Astrocyte of the cerebellum (primary cell): ENCODE measurements around the gene FDPS.
"Not testable (repeated sequence)": the region's sequence is repeated elsewhere in the genome, so short reads cannot be mapped to it uniquely, and the experiment has no call there.

Source experiments
- DNase-seq: peaks from one replicate; pipeline ENCODE4 v3.0.0-alpha.2; 2011; ENCODE audit warnings: low read depth
- H3K4me3 ChIP-seq: 2 replicates; pipeline ENCODE4 v1.5.1; 2011; ENCODE audit warnings: mild to moderate bottlenecking, low read depth, low read length, moderate library complexity
- in situ Hi-C: cut with HindIII; loops from 2 replicates; pipeline ENCODE4 v1.10.0; 2017; ENCODE audit warnings: low sequenced_read_pairs
- TF ChIP-seq, protein P1 (sequence below): IDR thresholded peaks from 2 replicates; pipeline ENCODE4 v1.5.1; 2012; ENCODE audit warnings: low read length, low read depth, moderate library complexity, mild to moderate bottlenecking; ENCODE audit errors: missing control alignments

Gene FDPS

DNA sequence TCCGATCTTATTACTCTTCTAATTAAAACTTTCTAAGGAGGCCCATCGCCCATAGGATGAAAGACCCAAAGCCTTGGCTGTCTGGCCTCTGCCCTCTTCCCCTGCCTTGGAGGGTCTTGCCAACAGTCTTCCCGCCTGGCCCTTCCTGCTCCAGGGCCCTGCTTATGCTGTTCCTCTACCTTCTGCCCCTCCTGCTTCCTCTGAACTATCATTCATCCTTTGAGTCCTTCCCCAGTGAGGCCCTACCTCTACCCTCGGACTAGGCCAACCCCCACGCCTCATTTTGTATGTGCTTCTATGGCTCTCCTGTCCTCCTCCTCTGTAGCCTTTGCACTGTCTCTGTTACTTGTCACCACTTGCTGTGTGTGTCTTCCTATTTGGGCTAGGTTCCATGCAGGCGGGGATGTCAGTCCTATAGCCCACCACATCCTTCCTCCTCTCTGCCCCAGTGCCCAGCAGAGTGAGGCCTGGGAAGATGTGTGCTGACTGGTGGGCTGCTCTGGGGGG, 17.4 kb downstream of the FDPS start:
- in situ Hi-C loops = no loop called here
- DNase-seq = no peak
- TF ChIP-seq, protein P1, sequence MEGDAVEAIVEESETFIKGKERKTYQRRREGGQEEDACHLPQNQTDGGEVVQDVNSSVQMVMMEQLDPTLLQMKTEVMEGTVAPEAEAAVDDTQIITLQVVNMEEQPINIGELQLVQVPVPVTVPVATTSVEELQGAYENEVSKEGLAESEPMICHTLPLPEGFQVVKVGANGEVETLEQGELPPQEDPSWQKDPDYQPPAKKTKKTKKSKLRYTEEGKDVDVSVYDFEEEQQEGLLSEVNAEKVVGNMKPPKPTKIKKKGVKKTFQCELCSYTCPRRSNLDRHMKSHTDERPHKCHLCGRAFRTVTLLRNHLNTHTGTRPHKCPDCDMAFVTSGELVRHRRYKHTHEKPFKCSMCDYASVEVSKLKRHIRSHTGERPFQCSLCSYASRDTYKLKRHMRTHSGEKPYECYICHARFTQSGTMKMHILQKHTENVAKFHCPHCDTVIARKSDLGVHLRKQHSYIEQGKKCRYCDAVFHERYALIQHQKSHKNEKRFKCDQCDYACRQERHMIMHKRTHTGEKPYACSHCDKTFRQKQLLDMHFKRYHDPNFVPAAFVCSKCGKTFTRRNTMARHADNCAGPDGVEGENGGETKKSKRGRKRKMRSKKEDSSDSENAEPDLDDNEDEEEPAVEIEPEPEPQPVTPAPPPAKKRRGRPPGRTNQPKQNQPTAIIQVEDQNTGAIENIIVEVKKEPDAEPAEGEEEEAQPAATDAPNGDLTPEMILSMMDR = no peak
- H3K4me3 ChIP-seq = no peak overlapping the region

DNA sequence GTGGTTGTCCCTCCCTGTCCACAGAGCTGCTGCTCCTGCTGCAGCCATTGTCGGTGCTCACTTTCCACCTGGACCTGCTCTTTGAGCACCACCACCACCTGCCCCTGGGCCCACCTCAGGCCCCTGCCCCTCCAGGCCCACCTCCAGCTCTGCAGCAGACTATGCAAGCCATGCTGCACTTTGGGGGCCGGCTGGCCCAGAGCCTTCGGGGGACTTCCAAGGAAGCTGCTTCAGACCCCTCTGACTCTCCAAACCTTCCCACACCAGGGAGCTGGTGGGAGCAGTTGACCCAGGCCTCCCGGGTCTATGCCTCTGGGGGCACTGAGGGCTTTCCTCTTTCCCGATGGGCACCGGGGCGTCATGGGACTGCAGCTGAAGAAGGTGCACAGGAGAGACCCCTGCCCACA, 18.0 kb downstream of the FDPS start:
- no peak overlapping the region for H3K4me3 ChIP-seq
- in situ Hi-C loops = no loop called here
- TF ChIP-seq, protein P1 = no peak
- no peak for DNase-seq

DNA sequence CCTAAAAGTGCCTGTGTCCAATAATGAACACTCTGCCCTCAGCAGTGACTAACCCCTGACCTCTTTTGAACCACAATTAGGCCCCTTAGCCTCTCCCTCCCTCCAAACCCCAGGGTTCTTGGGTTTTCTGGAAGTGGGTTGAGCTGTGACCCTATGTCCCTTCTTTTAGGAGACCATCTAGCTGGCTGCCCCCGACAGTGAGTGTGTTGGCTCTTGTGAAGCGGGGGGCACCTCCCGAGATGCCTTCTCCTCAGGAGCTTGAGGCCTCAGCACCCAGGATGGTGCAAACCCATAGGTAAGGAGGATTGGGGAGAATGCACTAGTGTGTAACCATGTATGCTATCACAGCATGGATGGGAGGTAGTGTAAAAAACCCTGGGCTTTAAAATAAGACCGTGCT, 19.3 kb downstream of the FDPS start:
- no peak overlapping the region for H3K4me3 ChIP-seq
- TF ChIP-seq, protein P1 = no peak
- no peak for DNase-seq
- in situ Hi-C loops = no loop called here

DNA sequence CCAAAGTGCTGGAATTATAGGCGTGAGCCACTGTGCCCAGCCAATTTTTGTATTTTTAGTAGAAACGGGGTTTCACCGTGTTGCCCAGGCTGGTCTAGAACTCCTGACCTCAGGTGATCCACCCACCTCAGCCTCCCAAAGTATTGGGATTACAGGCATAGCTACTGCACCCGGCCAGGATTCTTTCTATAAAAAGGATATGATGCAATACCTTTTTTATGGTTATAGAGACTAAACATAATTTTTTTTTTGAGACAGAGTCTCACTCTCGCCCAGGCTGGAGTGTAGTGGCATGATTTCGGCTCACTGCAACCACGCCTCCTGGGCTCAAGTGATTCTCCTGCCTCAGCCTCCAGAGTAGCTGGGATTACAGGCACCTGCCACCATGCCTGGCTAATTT, 20.2 kb downstream of the FDPS start:
- H3K4me3 ChIP-seq, DNase-seq, in situ Hi-C loops: not testable (repeated sequence)

DNA sequence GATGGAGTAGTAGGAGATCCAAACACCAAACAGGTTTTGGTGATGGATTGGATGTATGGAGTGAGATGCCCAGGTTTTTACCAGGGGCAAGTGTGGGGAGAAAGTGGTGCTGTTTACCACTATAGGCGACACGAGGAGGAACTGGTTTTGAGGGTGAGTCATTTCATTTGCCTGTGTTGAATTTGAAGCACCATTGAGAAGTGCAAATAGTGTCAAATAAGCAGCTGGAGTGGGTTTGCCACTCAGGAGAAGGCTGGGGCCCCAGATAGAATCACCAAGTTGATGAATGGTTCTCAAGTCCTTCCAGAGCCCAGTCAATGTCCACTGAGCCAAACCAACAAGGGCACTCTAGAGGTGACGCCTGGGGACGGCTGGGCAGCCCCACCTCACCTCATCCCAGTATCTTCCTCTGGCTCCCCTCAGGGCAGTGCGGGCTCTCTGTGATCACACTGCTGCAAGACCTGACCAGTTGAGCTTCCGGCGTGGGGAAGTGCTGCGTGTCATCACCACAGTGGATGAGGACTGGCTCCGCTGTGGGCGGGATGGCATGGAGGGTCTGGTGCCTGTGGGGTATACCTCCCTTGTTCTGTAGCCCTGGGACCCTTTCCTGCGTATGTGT, 21.4 kb downstream of the FDPS start:
- in situ Hi-C loops = no loop called here
- no peak overlapping the region for H3K4me3 ChIP-seq
- TF ChIP-seq, protein P1 = no peak
- no peak for DNase-seq

GRCh38 chr1:155334962-155335361, 26.3 kb downstream of the FDPS start:
- DNase-seq = no peak
- in situ Hi-C loops = loop anchor here (5.0 kb wide), 1 partner anchor 77 kb away; no protein-coding TSS in a partner anchor
- TF ChIP-seq, protein P1 = no peak
- H3K4me3 ChIP-seq = no peak overlapping the region

DNA sequence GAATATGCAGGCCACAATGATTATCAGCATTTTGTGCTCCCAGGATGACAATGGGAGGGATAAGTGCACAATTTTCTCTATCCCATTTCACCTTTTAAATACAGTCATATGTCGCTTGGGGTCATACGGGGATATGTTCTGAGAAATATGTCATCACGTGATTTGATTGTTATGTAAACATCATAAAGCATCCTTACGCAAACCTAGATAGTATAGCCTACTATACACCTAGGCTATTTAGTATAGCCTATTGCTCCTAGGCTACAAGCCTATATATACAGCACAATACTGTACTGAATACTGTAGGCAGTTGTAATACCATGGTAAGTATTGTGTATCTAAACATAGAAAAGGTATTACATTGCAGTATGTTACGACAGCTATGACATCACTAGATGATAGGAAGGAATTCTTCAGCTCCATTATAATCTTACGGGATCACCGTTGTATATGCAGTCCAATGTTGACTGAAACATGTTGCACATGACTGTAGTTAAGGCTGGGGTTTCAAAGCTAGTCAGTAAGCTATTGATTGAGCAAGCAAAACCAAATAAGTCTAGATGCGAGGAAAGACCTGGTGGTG, 30.9 kb downstream of the FDPS start:
- no peak for DNase-seq
- in situ Hi-C loops = loop anchor here (5.0 kb wide), 1 partner anchor 73 kb away; no protein-coding TSS in a partner anchor
- TF ChIP-seq, protein P1 = no peak
- no peak overlapping the region for H3K4me3 ChIP-seq
